ENCODE data around the gene BCR.
A peak's percentile ranks its signal among the peaks of the same experiment; 100 is the strongest.

BCR gene

GRCh38 chr22:23233084-23233531 lies 52.8 kb downstream of the BCR start:
- no peak for DNase-seq

GRCh38 chr22:23233752-23234408 lies 53.6 kb downstream of the BCR start:
- no peak for DNase-seq

GRCh38 chr22:23234409-23235161 lies 54.3 kb downstream of the BCR start:
- DNase-seq = no peak

GRCh38 chr22:23235425-23235824 lies 55.1 kb downstream of the BCR start:
- DNase-seq = no peak

- DNase-seq = no peak
Observed at GRCh38 chr22:23236026-23236425, 55.7 kb downstream of the BCR start.

GRCh38 chr22:23236440-23237184 lies 56.3 kb downstream of the BCR start:
- no peak for DNase-seq

GRCh38 chr22:23237201-23237798 lies 57.0 kb downstream of the BCR start:
- peak; percentile 72 for DNase-seq

- DNase-seq = no peak
Observed at GRCh38 chr22:23237841-23238240, 57.5 kb downstream of the BCR start.

GRCh38 chr22:23238707-23239106 lies 58.4 kb downstream of the BCR start:
- no peak for DNase-seq

- no peak for DNase-seq
Observed at GRCh38 chr22:23239429-23239828, 59.1 kb downstream of the BCR start.

- no peak for DNase-seq
Observed at GRCh38 chr22:23240639-23241389, 60.5 kb downstream of the BCR start.

GRCh38 chr22:23241562-23242472 lies 61.5 kb downstream of the BCR start:
- DNase-seq = no peak

- no peak for DNase-seq
Observed at GRCh38 chr22:23242473-23243001, 62.2 kb downstream of the BCR start.

- no peak for DNase-seq
Observed at GRCh38 chr22:23243006-23243573, 62.8 kb downstream of the BCR start.

GRCh38 chr22:23243859-23244689 lies 63.8 kb downstream of the BCR start:
- no peak for DNase-seq

- no peak for DNase-seq
Observed at GRCh38 chr22:23244690-23245044, 64.4 kb downstream of the BCR start.

GRCh38 chr22:23245045-23245798 lies 64.9 kb downstream of the BCR start:
- DNase-seq = no peak

GRCh38 chr22:23245799-23246136 lies 65.5 kb downstream of the BCR start:
- DNase-seq = no peak
